IPS-18c (cell line): Measurements from ENCODE around the gene ZNF226.
A peak's percentile ranks its signal among the peaks of the same experiment; 100 is the strongest.
"Not testable (repeated sequence)": the region's sequence is repeated elsewhere in the genome, so short reads cannot be mapped to it uniquely, and the experiment has no call there.

ENCODE experiments used
- H3K4me3 ChIP-seq: 2 replicates; pipeline ENCODE4 v1.7.0; 2013; ENCODE audit warnings: low read depth, mild to moderate bottlenecking, low read length, moderate library complexity; ENCODE audit not compliant: insufficient read depth
- H3K9me3 ChIP-seq: one replicate; pipeline ENCODE4 v1.6.1; 2013; ENCODE audit warnings: mild to moderate bottlenecking, low read length, moderate library complexity; ENCODE audit not compliant: control insufficient read depth, insufficient read depth

ZNF226 gene

GRCh38 chr19:44164673-44165512 is at the start of gene ZNF226:
TSS of gene ZNF226 (plus strand) at chr19:44165100. CDS start at chr19:44170081, 4,981 bp downstream.
- no peaks in the 10 kb centered on the region for H3K9me3 ChIP-seq
- peak within 1 kb of the TSS; percentile 64 for H3K4me3 ChIP-seq

DNA sequence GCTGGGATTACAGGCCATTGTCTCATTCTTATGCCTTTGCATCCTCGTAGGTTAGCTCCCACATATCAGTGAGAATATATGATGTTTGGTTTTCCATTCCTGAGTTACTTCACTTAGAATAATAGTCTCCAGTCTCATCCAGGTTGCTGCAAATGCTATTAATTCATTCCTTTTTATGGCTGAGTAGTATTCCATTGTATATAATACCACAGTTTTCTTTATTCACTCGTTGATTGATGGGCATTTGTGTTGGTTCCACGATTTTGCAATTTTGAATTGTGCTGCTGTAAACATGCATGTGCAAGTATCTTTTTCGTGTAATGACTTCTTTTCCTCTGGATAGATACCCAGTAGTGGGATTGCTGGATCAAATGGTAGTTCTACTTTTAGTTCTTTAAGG is 43.7 kb upstream of the ZNF226 start:
- H3K9me3 ChIP-seq, H3K4me3 ChIP-seq: not testable (repeated sequence)

- H3K4me3 ChIP-seq: no peak overlapping the region; the same call in 1 of the 2 replicates
Measured at GRCh38 chr19:44131955-44132354, 32.9 kb upstream of the ZNF226 start.

DNA sequence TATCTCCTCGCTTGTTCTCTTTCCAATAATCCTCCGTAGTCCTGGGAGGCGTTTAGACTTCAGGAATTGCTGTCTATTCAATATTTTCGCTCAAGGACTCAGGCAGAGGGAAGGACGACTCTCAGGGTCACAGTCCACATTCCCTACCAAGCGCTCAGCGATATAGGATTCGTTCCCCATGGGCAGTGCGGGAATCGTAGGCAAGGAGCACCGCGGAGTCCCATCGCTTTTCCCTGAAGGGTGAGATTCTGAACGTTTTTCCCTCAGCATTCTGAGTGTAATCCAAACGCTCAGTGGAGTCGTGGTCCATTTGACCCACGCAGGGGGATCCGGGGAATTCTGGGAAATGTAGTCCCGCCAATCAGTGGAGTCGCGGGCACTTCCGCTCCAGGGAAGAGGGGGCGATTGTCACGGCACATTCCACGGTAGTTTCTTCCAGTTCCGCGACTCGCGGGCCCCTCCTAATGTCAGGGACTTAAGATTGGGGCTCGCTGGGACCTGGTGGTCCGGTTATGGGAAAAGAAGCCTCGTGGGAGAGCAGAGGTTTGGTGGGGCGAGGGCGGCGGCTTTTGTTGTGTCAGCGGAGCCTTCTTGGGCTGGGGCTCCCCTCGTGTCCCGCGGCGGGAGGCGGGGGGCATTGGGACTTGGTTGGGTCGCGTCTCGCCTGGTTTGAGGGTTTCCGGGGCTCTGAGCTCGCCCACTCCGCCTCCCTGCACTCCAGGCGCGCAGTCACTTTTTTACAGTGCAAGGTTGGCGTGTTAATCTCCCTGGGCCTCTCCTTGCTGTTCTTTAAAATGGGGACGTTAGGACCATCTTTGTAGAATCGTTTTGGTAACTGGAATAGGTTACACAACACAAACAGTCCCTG is 23.5 kb upstream of the ZNF226 start, which contains the start of gene ZNF234:
TSS of gene ZNF234 (plus strand) at position 364 of the 868 bp plus-strand sequence. CDS start 3,079 bp downstream, outside the sequence.
- Histone ChIP-seq H3K9me3 (no peaks in the 10 kb centered on the region), H3K4me3 (peak within 1 kb of the TSS; percentile 61)

More at GRCh38 chr19:44131955-44132354, 32.9 kb upstream of the ZNF226 start:
- peaks cover 10% of the 10 kb centered on the region for H3K9me3 ChIP-seq

- peak overlapping the region; percentile 61 for H3K4me3 ChIP-seq
- H3K9me3 ChIP-seq: no peaks in the 10 kb centered on the region
Measured at GRCh38 chr19:44142059-44142433, 22.9 kb upstream of the ZNF226 start.

DNA sequence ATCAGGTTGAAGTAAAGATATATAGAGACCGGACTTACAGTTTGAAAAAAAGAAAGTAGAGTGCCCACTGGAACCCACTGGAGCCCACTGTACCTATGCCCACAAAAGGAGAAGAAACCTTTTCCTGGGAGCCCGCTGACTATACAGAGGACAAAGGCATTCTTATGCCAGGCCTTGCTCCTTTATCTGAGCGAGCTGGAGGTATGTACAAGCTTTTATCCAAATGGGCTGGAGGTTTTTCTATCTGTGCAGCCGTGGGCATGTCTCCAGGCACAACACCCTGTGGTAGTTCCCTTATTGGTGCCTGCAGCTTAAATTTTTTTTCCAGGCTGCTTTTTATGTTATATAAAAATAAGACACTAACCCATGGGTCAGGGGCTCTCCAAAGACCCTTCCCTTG is 15.1 kb upstream of the ZNF226 start:
- H3K4me3 ChIP-seq: no peak overlapping the region
- no peaks in the 10 kb centered on the region for H3K9me3 ChIP-seq

GRCh38 chr19:44151491-44151890 is 13.4 kb upstream of the ZNF226 start:
- H3K9me3 ChIP-seq: peaks cover 6% of the 10 kb centered on the region
- H3K4me3 ChIP-seq: no peak overlapping the region

- Histone ChIP-seq H3K4me3 (no peak overlapping the region), H3K9me3 (peaks cover 11% of the 10 kb centered on the region)
Measured at GRCh38 chr19:44156475-44156874, 8.4 kb upstream of the ZNF226 start.

GRCh38 chr19:44163789-44164188 is 1.1 kb upstream of the ZNF226 start:
- Histone ChIP-seq H3K9me3 (no peaks in the 10 kb centered on the region), H3K4me3 (no peak overlapping the region)

DNA sequence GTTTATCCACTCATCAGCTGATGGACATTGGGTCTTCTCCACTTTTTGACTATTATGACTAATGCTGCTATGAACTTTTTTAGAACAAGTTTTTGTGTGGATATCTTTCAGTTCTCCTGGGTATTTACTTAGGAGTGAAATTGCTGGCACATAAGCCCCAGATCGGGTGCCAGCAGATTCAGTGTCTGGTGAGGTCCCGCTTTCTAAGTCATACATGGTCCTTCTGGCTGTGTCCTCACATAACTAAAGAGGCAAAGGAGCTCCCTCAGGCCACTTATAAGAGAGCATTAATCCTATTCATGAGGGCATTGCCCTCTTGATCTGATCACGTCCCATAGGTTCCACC is 600 bp upstream of the ZNF226 start:
- Histone ChIP-seq H3K9me3 (no peaks in the 10 kb centered on the region), H3K4me3 (peak overlapping the region; percentile 64; the same call in 1 of the 2 replicates)

- H3K9me3 ChIP-seq, H3K4me3 ChIP-seq: not testable (repeated sequence)
Measured at GRCh38 chr19:44170660-44171059, 5.8 kb downstream of the ZNF226 start.

DNA sequence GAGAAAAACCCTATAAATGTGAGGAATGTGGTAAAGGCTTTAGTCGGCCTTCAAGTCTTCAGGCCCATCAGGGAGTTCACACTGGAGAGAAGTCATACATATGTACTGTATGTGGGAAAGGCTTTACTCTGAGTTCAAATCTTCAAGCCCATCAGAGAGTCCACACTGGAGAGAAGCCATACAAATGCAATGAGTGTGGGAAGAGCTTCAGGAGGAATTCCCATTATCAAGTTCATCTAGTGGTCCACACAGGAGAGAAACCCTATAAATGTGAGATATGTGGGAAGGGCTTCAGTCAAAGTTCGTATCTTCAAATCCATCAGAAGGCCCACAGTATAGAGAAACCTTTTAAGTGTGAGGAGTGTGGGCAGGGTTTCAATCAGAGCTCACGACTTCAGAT is 11.7 kb downstream of the ZNF226 start:
- Histone ChIP-seq H3K9me3 (peaks cover 2% of the 10 kb centered on the region), H3K4me3 (no peak overlapping the region)

DNA sequence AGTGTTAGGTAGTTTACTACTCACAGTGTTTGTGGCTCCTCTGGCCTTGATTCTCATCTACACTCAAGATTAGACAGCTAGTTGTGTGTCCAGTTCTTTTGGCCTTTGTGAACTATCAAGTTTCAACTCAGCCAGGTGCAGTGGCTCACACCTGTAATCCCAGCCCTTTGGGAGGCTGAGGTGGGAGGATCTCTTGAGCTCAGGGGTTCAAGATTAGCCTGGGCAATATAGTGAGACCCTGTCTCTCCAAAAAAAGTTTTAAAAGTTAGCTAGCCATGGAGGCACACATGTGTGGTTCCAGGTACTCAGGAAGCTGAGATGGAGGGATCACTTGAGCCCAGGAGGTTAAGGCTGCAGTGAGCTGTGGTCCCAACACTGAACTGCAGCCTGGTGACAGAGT is 16.1 kb downstream of the ZNF226 start:
- no peak overlapping the region for H3K4me3 ChIP-seq
- peaks cover 4% of the 10 kb centered on the region for H3K9me3 ChIP-seq

- peaks cover 4% of the 10 kb centered on the region for H3K9me3 ChIP-seq
Measured at GRCh38 chr19:44182145-44182544, 17.2 kb downstream of the ZNF226 start.

DNA sequence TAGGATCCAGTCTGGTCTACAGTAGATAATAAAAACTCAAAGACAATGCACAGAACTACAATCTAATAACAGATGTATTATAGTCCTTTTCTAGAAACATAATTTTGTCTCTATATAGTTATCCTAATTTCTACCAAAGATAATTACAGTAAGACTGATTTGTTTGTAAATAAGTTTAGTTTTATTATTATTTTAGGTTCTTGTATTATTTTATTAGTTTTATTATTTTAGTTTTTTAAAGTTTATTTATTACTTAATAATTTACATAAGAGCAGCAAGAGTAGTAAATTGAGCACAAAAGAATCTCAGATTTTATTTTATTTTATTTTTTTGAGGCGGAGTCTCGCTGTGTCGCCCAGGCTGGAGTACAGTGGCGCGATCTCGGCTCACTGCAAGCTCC is 25.1 kb downstream of the ZNF226 start:
- Histone ChIP-seq H3K4me3 (no peak overlapping the region), H3K9me3 (peaks cover 2% of the 10 kb centered on the region)

More at GRCh38 chr19:44182145-44182544, 17.2 kb downstream of the ZNF226 start:
- H3K4me3 ChIP-seq: no peak overlapping the region

DNA sequence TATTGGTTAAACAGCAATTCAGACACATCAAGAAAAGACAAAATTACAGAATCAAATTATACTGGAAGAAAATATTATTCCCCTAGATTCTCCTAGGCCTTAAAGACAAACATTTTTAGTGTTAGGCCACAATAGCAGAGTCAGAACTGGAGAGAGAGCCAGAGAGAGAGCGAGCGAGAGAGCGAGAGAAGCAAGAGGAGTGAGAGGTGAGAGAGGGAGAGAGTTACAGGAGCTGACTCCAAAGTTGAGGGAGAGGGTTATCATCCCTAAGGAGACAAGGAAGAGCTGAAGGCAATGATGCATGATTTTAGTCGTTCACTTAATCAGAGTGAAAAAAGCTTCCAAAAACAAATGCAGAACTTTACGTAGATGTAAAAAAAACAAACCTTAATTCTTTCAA is 27.2 kb downstream of the ZNF226 start:
- H3K4me3 ChIP-seq: no peak overlapping the region
- H3K9me3 ChIP-seq: peaks cover 2% of the 10 kb centered on the region

- peaks cover 2% of the 10 kb centered on the region for H3K9me3 ChIP-seq
- no peak overlapping the region for H3K4me3 ChIP-seq
Measured at GRCh38 chr19:44196772-44197171, 31.9 kb downstream of the ZNF226 start.

DNA sequence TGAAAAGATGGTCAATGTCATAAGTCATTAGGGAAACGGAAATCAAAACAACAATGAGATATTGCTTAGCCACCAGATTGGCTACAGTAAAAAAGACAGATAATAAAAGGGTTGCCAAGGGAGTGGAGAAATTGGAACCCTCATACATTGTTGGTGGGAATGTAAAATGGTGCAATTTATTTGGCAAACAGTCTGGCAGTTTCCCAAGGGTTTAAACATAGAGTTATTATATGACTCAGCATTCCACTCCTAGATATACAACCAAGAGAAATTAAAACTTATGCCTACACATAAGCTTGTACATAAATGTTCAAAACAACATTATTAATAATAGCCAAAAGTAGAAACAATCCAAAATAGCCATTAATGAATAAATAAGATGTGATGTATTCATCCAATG is 37.6 kb downstream of the ZNF226 start:
- Histone ChIP-seq H3K4me3 (no peak overlapping the region), H3K9me3 (no peaks in the 10 kb centered on the region)
